Heart right ventricle (tissue), 16 donors: Measurements from ENCODE around the gene UTP4. TPM values are rescaled to one million over a fixed set of nuclear protein-coding genes. Genes with fewer than 3 reads are reported as not detected.

Source experiments
- ATAC-seq, 8 donors: fragments of 200-7000 bp; cut with Tn5 transposase; one replicate each; pipeline ENCODE4 v1.9.1; 2020; ENCODE audit warnings: mild to moderate bottlenecking in 8 of 8, moderate library complexity in 8 of 8, moderate number of reproducible peaks in 1 of 8
- DNase-seq, 2 donors: peaks; one replicate each; pipeline ENCODE4 v3.0.0-alpha.2; 2020
- H3K27ac ChIP-seq, 10 donors: fragments of 200-600 bp; sonication (generic) in 2 of 10; one replicate each; pipeline versions ENCODE4 v1.5.0 to v1.8.0; 2020 to 2022; ENCODE audit warnings: mild to moderate bottlenecking in 3 of 10
- H3K27me3 ChIP-seq, 7 donors: fragments of 200-600 bp; one replicate each; pipeline ENCODE4 v1.8.0; 2021 to 2022; ENCODE audit warnings: mild to moderate bottlenecking in 2 of 7
- H3K36me3 ChIP-seq, 9 donors: fragments of 200-600 bp; sonication (generic) in 1 of 9; one replicate each; pipeline versions ENCODE4 v1.5.0 to v1.8.0; 2020 to 2022; ENCODE audit warnings: mild to moderate bottlenecking in 2 of 9
- H3K4me1 ChIP-seq, 9 donors: fragments of 200-600 bp; sonication (generic) in 1 of 9; one replicate each; pipeline versions ENCODE4 v1.5.0 to v1.8.0; 2020 to 2022; ENCODE audit warnings: mild to moderate bottlenecking in 4 of 9
- H3K4me3 ChIP-seq, 10 donors: fragments of 200-600 bp; sonication (generic) in 2 of 10; one replicate each; pipeline versions ENCODE4 v1.5.0 to v1.8.0; 2020 to 2022; ENCODE audit warnings: mild to moderate bottlenecking in 7 of 10, moderate library complexity in 2 of 10
- H3K9me3 ChIP-seq, 11 donors: fragments of 200-600 bp in 10 of 11; sonication (generic) in 2 of 11; one replicate each; pipeline versions ENCODE4 v1.5.0 to v1.8.0; 2013 to 2022; ENCODE audit warnings: mild to moderate bottlenecking in 2 of 11, control low read depth in 1 of 11, moderate library complexity in 1 of 11
- CTCF ChIP-seq, 9 donors: fragments of 200-600 bp; sonication (generic) in 2 of 9; IDR thresholded peaks; one replicate each; pipeline versions ENCODE4 v1.5.0 to v1.8.0; 2021 to 2022; ENCODE audit warnings: antibody characterized with exemption in 9 of 9, mild to moderate bottlenecking in 5 of 9, moderate library complexity in 1 of 9
- whole genome bisulfite sequencing, 2 donors: extraction: QIAGEN DNeasy Blood & Tissue Kit; methylation state at CpG; one replicate each; pipeline ENCODE4 v1.1.7; 2013; ENCODE audit warnings: inconsistent platforms in 1 of 2; 5-methylcytosine and 5-hydroxymethylcytosine counted together
- intact Hi-C, 10 donors: fragments of 100-400 bp; cut with DNase I; formaldehyde crosslinking; loops; one replicate each; pipeline versions ENCODE4 v1.11.1 to v1.14.2; 2022
- polyA plus RNA-seq, 2 donors: library from polyadenylated mRNA; stranded (reverse); fragments of 200-250 nt; gene quantifications; one replicate each; pipeline ENCODE4 v1.2.3, GENCODE V29; 2013
- total RNA-seq, 10 donors: library from RNA; stranded (reverse); fragmentation: NEBNext Ultra II Directional in 3 of 10; extraction: Animal tissue kit (Norgen Biotek cat#: 25700) in 3 of 10; gene quantifications; one replicate each; pipeline versions ENCODE4 v1.2.1 to v1.2.4, GENCODE V29; 2021 to 2023
- donor health status: Arrhythmogenic right ventricular cardiomyopathy.
- donor health status: ischemic (EF 13 %, LVEDD 7.1; RV severe dilation, severe dysfunction).
- donor health status: healthy with polysubstance abuse.
- donor health status: DM: no; HTN: yes; CAD: no.
- donor health status: DM: no; HTN: no; CAD: no.
- donor health status: ischemic (EF 25% LVEDD 6.9; RV normal size, moderate dysfunction).
- donor health status: ischemic (EF 25% LVEDD 5.7; RV mildly dilated, moderate dysfunction).
- donor health status: healthy.
- donor health status: DM: yes; HTN: yes; CAD: no.
- donor health status: Ischemic cardiomyopathy.
- donor health status: ischemic (EF 35%, LVEDD 5.7; RV mildly dilated, moderate dysfunction).
- donor health status: nonischemic (EF 11% LVEDD 7.7; RV severe dilation, severe dysfunction).
- donor health status: DM: yes; HTN: yes; CAD: no.
- donor health status: PGD.
- donor health status: ischemic (EF 29% LVEDD 5.4; RV normal size, mild dysfunction).
- donor health status: nonischemic (EF 23%, LVEDD 6.1; RV moderate dilation, normal function).

Gene UTP4
- total and polyA plus RNA-seq, 12 donors, result 13.0 to 32.8 (median 25.9) TPM

- intact Hi-C loops, result loop anchor here in 1 of 10 donors (10.0 kb wide), 1 partner anchor 97 kb away; no protein-coding TSS in a partner anchor
- Histone ChIP-seq H3K27me3 (no peaks in the 10 kb centered on the region), H3K4me3 (peak overlapping the region; percentile 61 to 90 (median 78)), H3K4me1 (peaks cover 0 to 53% (median 25%) of the 10 kb centered on the region in 9 donors), H3K36me3 (no peaks in the 10 kb centered on the region), H3K9me3 (no peaks in the 10 kb centered on the region), H3K27ac (peak overlapping the region in 9 of 10 donors; percentile 78 to 91 (median 86))
- no peak for TF ChIP-seq CTCF (IDR thresholded peaks at IDR 0.05)
- DNase-seq (no peak), ATAC-seq (no peak)
- 3 to 4% methylated on average over 5 of the region's 5 CpGs for WGBS, 2 donors
Measured at GRCh38 chr16:69188236-69188549, 55.7 kb downstream of the UTP4 start.

DNA sequence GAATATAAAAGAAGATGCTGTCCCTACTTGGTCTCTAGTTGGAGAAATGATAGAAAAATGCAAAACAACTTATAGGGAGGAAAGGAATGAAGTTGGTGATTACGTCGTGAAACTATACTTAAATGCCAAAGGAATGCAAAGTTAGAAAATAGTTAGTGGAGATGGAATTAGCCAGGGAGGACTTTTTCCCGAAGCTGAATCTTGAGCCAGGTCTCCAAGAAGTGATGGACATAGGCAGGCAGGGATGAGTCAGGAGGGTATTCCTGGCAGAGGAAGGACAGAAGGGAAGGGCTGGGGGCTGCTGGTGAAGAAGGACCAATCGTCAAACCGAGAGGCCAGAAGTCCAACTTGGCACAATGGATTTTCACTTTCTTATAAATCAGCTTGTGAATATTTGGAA lies 56.3 kb downstream of the UTP4 start:
- no peaks in the 10 kb centered on the region for H3K36me3 ChIP-seq
- H3K9me3 ChIP-seq, result no peaks in the 10 kb centered on the region
- no peaks in the 10 kb centered on the region for H3K27me3 ChIP-seq
- TF ChIP-seq CTCF (IDR thresholded peaks at IDR 0.05), result no peak
- no peak for DNase-seq
- 33 to 41% methylated on average over 5 of the region's 5 CpGs for WGBS, 2 donors
- H3K4me1 ChIP-seq, result peaks cover 0 to 53% (median 27%) of the 10 kb centered on the region in 9 donors
- peak overlapping the region in 1 of 10 donors; percentile 91 for H3K27ac ChIP-seq
- intact Hi-C loops, result loop anchor here in 1 of 10 donors (10.0 kb wide), 1 partner anchor 96 kb away; no protein-coding TSS in a partner anchor
- no peak for ATAC-seq
- peak overlapping the region; percentile 61 to 90 (median 78) for H3K4me3 ChIP-seq

- Histone ChIP-seq H3K27me3 (no peaks in the 10 kb centered on the region), H3K4me3 (no peak overlapping the region), H3K9me3 (no peaks in the 10 kb centered on the region), H3K4me1 (peaks cover 0 to 61% (median 34%) of the 10 kb centered on the region in 9 donors), H3K36me3 (no peaks in the 10 kb centered on the region), H3K27ac (no peak overlapping the region)
- intact Hi-C loops, result loop anchor here in 1 of 10 donors (10.0 kb wide), 1 partner anchor 85 kb away; no protein-coding TSS in a partner anchor
- ATAC-seq (no peak), DNase-seq (no peak)
- 87 to 91% methylated on average over 2 of the region's 2 CpGs for WGBS, 2 donors
- TF ChIP-seq CTCF (IDR thresholded peaks at IDR 0.05), result no peak
Measured at GRCh38 chr16:69190046-69190588, 57.7 kb downstream of the UTP4 start.

- Histone ChIP-seq H3K9me3 (no peaks in the 10 kb centered on the region), H3K27ac (no peak overlapping the region), H3K4me1 (peaks cover 0 to 63% (median 34%) of the 10 kb centered on the region in 9 donors), H3K4me3 (no peak overlapping the region), H3K27me3 (no peaks in the 10 kb centered on the region), H3K36me3 (no peaks in the 10 kb centered on the region)
- no peak for TF ChIP-seq CTCF (IDR thresholded peaks at IDR 0.05)
- no peak for DNase-seq
- 89 to 90% methylated on average over 3 of the region's 3 CpGs for WGBS, 2 donors
- ATAC-seq, result no peak
- intact Hi-C loops, result loop anchor here in 1 of 10 donors (10.0 kb wide), 1 partner anchor 84 kb away; no protein-coding TSS in a partner anchor
Measured at GRCh38 chr16:69190598-69190997, 58.1 kb downstream of the UTP4 start.
